Loucy (cell line): ENCODE measurements around the gene VILL.
A peak's percentile ranks its signal among the peaks of the same experiment; 100 is the strongest.

Experiments used
- H2AFZ ChIP-seq: fragments of 200-600 bp; sonication (generic); 2 replicates; pipeline ENCODE4 v1.6.0; 2016; ENCODE audit warnings: antibody characterized with exemption, mild to moderate bottlenecking, low read length, moderate library complexity
- H3F3A ChIP-seq: fragments of 200-600 bp; 2 replicates; pipeline ENCODE4 v1.6.0; 2016; ENCODE audit warnings: antibody characterized with exemption, low read depth, mild to moderate bottlenecking
- H3K27me3 ChIP-seq: fragments of 200-600 bp; sonication (generic); 2 replicates; pipeline ENCODE4 v1.6.1; 2014; ENCODE audit warnings: low read length, mild to moderate bottlenecking; ENCODE audit not compliant: insufficient read depth, poor library complexity, severe bottlenecking
- H3K36me3 ChIP-seq: fragments of 200-600 bp; sonication (generic); 2 replicates; pipeline ENCODE4 v1.6.1; 2016; ENCODE audit warnings: low read length; ENCODE audit not compliant: insufficient read depth
- H3K4me1 ChIP-seq: fragments of 200-600 bp; sonication (generic); 2 replicates; pipeline ENCODE4 v1.5.1; 2014; ENCODE audit warnings: low read length, mild to moderate bottlenecking; ENCODE audit not compliant: insufficient read depth, poor library complexity, severe bottlenecking
- H3K4me2 ChIP-seq: fragments of 200-600 bp; sonication (generic); 2 replicates; pipeline ENCODE4 v1.6.0; 2014; ENCODE audit warnings: antibody characterized with exemption, low read length, low read depth, mild to moderate bottlenecking; ENCODE audit not compliant: poor library complexity, severe bottlenecking
- H3K4me3 ChIP-seq: fragments of 200-600 bp; sonication (generic); 2 replicates; pipeline ENCODE4 v1.5.1; 2014; ENCODE audit warnings: low read length, mild to moderate bottlenecking, mixed read lengths; ENCODE audit not compliant: poor library complexity, severe bottlenecking
- H3K79me2 ChIP-seq: fragments of 200-600 bp; sonication (generic); 2 replicates; pipeline ENCODE4 v1.6.1; 2014; ENCODE audit warnings: low read length; ENCODE audit not compliant: insufficient read depth
- H3K9ac ChIP-seq: fragments of 200-600 bp; sonication (generic); 2 replicates; pipeline ENCODE4 v1.6.0; 2014; ENCODE audit warnings: mild to moderate bottlenecking, low read depth, low read length, moderate library complexity; ENCODE audit not compliant: poor library complexity, severe bottlenecking
- H3K9me2 ChIP-seq: fragments of 200-600 bp; sonication (generic); replicated peaks from 2 replicates; pipeline ENCODE4 v1.6.1; 2016; ENCODE audit warnings: low read depth, low read length, mixed read lengths
- H3K9me3 ChIP-seq: fragments of 200-600 bp; sonication (generic); 2 replicates; pipeline ENCODE4 v1.6.1; 2014; ENCODE audit warnings: mild to moderate bottlenecking, antibody characterized with exemption, low read length, low read depth; ENCODE audit not compliant: insufficient read depth
- H4K20me1 ChIP-seq: fragments of 200-600 bp; sonication (generic); 2 replicates; pipeline ENCODE4 v1.6.0; 2014; ENCODE audit warnings: antibody characterized with exemption, low read length, mild to moderate bottlenecking; ENCODE audit not compliant: insufficient read depth, poor library complexity, severe bottlenecking
- EZH2phosphoT487 ChIP-seq: fragments of 200-600 bp; IDR thresholded peaks from 2 replicates; pipeline ENCODE4 v1.6.1; 2018; ENCODE audit warnings: antibody characterized with exemption, mild to moderate bottlenecking, moderate library complexity, borderline replicate concordance
- TF ChIP-seq, protein P1 (sequence below): fragments of 200-600 bp; sonication (generic); conservative IDR thresholded peaks from 2 replicates; pipeline ENCODE4 v1.5.1; 2014; ENCODE audit warnings: mild to moderate bottlenecking, antibody characterized with exemption, low read length

The VILL gene

DNA sequence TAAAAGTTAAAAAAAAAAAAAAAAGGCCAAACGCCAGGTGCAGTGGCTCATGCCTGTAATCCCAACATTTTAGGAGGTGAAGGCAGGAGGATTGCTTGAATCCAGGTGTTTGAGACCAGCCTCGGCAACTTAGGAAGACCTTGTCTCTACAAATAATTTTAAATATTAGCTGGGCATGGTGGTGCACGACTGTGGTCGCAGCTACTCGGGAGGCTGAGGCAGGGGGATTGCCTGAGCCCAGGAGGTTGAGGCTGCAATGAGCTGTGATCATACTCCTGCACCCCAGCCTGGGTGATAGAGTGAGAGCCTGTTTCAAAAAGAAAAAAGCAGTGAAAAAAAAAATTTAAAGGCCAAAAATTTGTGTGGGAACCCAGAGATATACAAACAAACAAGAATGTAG is 45.7 kb downstream of the VILL start:
- no peaks in the 10 kb centered on the region for H4K20me1 ChIP-seq
- no peak overlapping the region for H2AFZ ChIP-seq
- H3K4me2 ChIP-seq: no peak overlapping the region
- H3K4me1 ChIP-seq: peaks cover 12% of the 10 kb centered on the region
- no peak overlapping the region for H3K4me3 ChIP-seq
- no peaks in the 10 kb centered on the region for H3K9me3 ChIP-seq
- no peaks in the 10 kb centered on the region for H3F3A ChIP-seq
- H3K9me2 ChIP-seq: no peaks in the 10 kb centered on the region
- H3K36me3 ChIP-seq: no peaks in the 10 kb centered on the region
- TF ChIP-seq, protein P1, sequence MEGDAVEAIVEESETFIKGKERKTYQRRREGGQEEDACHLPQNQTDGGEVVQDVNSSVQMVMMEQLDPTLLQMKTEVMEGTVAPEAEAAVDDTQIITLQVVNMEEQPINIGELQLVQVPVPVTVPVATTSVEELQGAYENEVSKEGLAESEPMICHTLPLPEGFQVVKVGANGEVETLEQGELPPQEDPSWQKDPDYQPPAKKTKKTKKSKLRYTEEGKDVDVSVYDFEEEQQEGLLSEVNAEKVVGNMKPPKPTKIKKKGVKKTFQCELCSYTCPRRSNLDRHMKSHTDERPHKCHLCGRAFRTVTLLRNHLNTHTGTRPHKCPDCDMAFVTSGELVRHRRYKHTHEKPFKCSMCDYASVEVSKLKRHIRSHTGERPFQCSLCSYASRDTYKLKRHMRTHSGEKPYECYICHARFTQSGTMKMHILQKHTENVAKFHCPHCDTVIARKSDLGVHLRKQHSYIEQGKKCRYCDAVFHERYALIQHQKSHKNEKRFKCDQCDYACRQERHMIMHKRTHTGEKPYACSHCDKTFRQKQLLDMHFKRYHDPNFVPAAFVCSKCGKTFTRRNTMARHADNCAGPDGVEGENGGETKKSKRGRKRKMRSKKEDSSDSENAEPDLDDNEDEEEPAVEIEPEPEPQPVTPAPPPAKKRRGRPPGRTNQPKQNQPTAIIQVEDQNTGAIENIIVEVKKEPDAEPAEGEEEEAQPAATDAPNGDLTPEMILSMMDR: no peak
- TF ChIP-seq EZH2phosphoT487: no peak
- H3K9ac ChIP-seq: no peak overlapping the region
- H3K79me2 ChIP-seq: no peaks in the 10 kb centered on the region
- H3K27me3 ChIP-seq: no peaks in the 10 kb centered on the region

DNA sequence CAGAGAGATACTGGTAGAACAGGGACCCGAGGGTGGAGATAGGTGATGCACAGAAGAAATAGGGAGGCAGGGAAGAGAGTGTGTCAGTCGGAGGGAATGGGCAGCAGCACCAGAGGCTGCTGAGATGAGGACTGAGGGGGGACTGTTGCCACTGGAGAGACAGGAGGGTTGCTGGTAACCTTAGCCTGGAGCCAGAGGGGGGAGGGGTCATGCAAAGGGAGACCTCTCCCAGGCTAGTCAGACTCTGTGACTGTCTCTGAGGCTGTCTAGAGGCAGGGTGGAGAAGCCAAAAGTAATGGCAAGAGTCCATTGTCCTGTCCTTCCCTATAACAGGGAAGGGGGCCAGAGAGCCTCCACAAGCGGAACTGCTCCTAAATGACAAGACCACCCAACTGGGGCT is 46.3 kb downstream of the VILL start:
- Histone ChIP-seq H3K9me3 (no peaks in the 10 kb centered on the region), H3K4me3 (no peak overlapping the region), H3K4me1 (peaks cover 12% of the 10 kb centered on the region), H3K79me2 (no peaks in the 10 kb centered on the region), H4K20me1 (no peaks in the 10 kb centered on the region), H3K9ac (no peak overlapping the region), H3K9me2 (no peaks in the 10 kb centered on the region), H3F3A (no peaks in the 10 kb centered on the region), H3K36me3 (no peaks in the 10 kb centered on the region), H3K27me3 (no peaks in the 10 kb centered on the region), H3K4me2 (no peak overlapping the region), H2AFZ (no peak overlapping the region)
- no peak for TF ChIP-seq EZH2phosphoT487
- TF ChIP-seq, protein P1: no peak

DNA sequence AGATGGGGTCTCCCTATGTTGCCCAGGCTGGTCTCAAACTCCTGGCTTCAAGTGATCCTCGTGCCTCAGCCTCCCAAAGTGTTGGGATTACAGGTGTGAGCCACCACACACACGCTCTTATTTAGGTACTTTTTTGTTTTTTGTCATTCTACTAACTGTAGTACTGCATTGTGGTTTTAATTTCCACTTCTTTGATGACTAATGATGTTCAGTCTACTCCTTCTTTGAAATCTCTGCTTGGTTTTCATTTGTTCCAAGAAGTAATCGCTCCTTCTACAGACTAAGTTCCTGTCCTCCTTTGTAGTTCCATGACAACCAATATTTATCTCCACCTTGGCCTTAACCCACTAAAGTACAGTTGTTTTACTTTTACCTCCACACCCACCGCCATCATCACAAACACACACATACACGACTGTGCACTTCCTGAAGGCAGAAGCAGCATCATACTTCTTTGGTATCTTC is 47.9 kb downstream of the VILL start:
- H2AFZ ChIP-seq: peak overlapping the region; percentile 79
- no peaks in the 10 kb centered on the region for H4K20me1 ChIP-seq
- no peaks in the 10 kb centered on the region for H3K9me2 ChIP-seq
- H3K79me2 ChIP-seq: no peaks in the 10 kb centered on the region
- no peak overlapping the region for H3K9ac ChIP-seq
- peak overlapping the region; percentile 72 for H3K4me3 ChIP-seq
- H3K27me3 ChIP-seq: no peaks in the 10 kb centered on the region
- H3K4me2 ChIP-seq: peak overlapping the region; percentile 88
- H3K9me3 ChIP-seq: no peaks in the 10 kb centered on the region
- no peaks in the 10 kb centered on the region for H3F3A ChIP-seq
- no peaks in the 10 kb centered on the region for H3K36me3 ChIP-seq
- H3K4me1 ChIP-seq: peaks cover 12% of the 10 kb centered on the region
- TF ChIP-seq EZH2phosphoT487: no peak
- TF ChIP-seq, protein P1: no peak
